Skeletal muscle cell (primary cell): ENCODE results near the gene XYLT1.

Experiments
- DNase-seq: peaks from one replicate; pipeline ENCODE4 v3.0.0-alpha.2; 2010; ENCODE audit warnings: low read depth
- H3K4me3 ChIP-seq: 2 replicates; pipeline ENCODE4 v1.5.1; 2011; ENCODE audit warnings: low read depth, mild to moderate bottlenecking, control low read depth, low read length, moderate library complexity

Gene XYLT1

DNA sequence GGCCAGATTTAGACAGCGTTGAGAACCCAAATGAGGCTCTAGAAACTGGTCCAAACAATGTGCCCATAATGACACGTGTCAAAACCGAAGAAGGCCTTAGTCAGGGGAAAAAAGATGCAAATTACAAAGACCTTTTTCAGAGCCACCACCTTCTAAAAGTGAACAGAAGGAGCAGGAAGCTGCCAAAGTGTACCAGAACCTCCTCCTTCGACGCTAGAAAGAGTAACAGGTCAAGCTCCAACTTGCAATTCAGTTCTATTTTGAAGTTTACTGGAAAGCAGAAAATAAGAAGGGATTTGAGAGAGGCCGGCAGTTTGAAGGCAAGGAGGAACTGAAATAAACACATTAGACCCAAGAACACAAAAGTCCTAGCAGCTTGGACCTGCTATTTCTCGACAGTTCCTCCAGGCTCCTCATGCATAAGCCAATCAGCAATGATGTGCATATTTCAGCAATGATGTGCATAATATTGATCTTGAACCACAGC lies 61.8 kb downstream of the XYLT1 start:
- H3K4me3 ChIP-seq = no peak overlapping the region
- no peak for DNase-seq

DNA sequence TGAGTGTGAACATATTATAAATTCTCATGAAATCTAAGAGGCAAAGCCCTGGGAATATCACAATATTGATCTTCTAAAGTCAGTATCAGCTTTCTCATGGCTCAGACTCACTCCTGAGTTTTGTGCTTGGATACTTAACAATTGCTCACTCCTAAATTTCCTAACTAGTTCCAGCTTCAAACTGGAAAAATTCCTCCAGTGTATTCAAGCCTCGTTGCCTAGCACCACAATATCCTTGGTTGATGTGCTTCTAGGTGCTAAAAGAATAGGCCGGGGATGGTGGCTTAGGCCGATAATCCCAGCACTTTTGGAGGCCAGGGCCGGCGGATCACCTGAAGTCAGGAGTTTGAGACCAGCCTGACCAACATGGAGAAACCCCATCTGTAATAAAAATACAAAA lies 62.5 kb downstream of the XYLT1 start:
- DNase-seq = no peak
- no peak overlapping the region for H3K4me3 ChIP-seq

DNA sequence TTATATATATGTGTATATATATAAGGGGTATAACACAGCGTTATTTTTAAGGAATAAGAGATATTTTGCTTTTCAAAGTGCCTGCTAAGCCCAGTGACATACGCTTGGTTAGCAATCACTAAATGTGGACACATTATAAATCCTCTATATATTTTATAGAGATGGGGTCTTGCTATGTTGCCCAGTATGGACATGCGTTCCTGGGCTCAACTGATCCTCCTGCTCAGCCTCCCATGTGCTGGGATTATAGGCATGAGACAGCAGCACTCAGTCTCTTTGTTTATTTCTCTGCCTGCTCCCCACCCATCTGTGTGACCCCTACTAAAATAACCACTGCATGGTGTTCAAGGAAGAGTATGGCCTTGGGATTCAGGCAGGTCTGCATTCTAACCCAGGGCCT lies 63.4 kb downstream of the XYLT1 start:
- no peak overlapping the region for H3K4me3 ChIP-seq
- DNase-seq = no peak

DNA sequence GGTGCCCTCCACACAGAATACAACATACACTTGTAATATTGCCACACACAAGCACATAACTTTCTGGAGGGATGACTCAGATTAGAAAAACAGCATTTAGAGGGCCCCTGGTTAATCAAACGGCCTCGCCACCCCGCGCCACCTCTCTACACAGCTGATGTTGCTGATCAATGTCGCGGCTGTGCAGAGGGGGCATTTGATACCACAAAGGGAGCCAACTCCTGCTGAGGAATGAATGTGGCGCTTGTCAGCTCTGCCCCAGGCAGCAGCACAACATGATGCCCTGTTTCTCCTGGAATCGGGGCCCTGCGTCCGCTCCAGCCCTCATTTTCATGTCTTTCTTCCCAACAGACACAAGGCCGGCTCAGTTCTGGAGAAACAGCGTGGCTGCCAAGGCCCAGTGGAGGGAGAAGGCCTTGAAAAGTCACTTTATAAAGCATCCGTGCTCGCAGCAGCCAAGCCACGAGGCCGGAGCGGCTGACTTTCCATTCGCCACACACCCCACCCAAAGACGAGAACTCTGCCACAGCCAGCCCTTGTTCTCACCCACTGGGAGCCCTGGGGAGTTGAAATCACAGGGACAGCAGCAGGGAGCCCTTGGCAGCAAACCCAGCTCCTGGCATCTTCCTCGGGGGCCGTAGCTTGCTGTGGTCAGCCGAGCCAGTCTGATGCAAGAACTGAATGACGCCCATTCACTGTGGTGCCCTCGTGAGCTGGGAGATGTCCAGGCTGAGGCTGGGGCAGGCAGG lies 65.6 kb downstream of the XYLT1 start:
- peak; percentile 63 for DNase-seq
- H3K4me3 ChIP-seq = no peak overlapping the region

DNA sequence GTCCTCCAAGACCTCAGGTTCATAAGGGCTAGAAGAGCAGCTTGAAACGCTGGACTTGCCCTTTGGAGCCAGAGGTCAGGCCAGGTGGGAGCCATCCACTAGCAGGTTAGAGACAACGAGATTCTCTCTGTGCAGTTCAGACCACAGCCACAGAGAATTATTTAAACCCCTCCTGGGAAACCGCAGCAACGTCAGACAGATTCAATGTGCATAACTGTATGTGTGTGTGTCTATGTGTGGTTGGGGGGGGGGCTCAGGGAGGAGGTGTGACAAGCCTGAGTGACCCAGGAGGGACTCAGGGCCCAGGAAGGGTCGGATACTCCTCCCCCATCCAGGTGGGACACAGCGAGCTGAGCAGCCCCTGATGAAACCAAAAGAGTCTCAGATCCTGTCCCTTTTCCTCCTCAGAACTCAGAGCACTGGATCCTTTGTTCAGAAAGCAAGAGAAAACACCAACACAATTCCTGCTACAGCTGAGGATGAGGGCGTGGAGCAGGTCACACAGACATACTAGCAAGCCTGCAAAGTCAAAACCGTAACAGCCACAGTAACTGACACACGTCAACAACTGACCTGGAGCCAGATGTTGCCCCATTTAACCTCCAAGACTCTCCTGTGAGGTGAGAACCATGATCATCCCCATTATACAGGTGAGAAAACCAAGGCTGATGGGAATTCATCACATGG lies 66.8 kb downstream of the XYLT1 start:
- no peak for DNase-seq

DNA sequence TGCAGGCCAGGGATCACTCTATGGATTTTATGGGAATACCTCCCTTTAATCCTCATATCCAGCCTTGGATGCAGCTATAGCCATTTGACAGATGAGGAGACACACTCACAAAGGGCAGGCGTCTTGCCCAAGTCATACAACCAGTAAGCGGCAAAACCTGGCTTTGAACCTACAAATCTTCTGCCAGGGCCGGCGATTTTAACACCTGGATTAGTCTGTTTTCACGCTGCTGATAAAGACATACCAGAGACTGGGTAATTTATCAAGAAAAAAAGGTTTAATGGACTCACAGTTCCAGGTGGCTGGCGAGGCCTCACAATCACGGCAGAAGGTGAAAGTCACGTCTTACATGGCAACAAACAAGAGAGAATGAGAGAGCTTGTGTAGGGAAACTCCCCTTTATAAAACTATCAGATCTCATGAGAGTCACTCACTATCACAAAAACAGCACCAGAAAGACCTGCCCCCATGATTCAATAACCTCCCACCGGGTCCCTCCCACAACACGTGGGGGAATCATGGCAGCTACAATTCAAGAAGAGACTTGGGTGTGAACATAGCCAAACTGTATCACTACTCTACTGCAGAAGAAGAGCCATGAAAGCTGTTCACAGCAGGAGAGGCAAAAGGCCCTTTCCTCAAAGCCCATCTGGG lies 67.5 kb downstream of the XYLT1 start:
- no peak for DNase-seq
- H3K4me3 ChIP-seq = no peak overlapping the region

More for the DNA sequence above, 66.8 kb downstream of the XYLT1 start:
- no peak overlapping the region for H3K4me3 ChIP-seq

DNA sequence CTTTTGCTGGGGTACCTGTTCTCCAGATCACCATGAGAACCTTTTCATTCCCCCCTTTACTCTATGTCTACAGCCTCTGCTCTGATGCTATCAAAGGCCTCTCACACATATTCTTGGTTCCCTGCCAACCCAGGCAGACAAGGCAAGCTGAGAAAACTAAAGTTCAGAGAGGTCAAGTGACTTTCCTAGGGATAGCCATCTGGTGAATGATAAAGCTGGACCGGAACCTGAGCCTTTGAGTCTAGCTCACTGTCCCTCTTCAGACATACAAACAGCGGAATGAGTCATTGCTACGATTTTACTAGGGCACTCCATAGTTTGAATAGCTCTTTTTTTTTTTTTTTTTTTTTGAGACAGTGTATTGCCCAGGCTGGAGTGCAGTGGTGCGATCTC lies 73.3 kb downstream of the XYLT1 start:
- no peak for DNase-seq

DNA sequence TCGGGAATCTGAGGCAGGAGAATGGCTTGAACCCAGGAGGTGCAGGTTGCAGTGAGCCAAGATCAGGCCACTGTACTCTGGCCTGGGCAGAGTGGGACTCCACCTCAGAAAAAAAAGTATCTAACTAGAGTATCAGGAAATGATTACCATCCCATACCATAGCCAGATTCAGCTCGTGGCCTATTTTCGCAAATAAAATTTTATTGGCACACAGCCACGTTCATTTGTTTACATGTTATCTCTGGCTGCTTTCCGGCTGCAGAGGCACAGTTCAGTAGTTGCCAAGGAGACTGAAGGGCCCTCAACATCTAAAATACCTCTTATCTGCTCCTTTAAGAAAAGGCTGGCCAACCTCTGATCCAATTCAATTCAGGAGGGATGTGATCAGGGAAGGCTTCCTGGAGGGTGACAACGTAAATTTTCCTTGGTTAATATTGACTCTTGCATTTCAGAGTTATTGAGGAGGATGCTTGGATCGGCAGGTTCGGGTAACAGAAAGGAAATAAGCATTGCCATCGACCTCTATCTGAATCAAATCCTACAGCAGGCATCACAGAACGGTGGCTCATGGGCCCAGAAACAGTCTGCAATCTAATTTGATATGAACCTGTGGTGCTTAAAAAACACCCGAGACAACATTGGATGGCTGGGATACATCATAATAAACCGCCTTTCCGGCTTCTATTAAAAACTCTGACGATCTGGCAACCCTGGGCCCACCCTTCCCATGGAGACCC lies 73.8 kb downstream of the XYLT1 start:
- H3K4me3 ChIP-seq = no peak overlapping the region
- DNase-seq = no peak

More for the DNA sequence above, 73.3 kb downstream of the XYLT1 start:
- no peak overlapping the region for H3K4me3 ChIP-seq

DNA sequence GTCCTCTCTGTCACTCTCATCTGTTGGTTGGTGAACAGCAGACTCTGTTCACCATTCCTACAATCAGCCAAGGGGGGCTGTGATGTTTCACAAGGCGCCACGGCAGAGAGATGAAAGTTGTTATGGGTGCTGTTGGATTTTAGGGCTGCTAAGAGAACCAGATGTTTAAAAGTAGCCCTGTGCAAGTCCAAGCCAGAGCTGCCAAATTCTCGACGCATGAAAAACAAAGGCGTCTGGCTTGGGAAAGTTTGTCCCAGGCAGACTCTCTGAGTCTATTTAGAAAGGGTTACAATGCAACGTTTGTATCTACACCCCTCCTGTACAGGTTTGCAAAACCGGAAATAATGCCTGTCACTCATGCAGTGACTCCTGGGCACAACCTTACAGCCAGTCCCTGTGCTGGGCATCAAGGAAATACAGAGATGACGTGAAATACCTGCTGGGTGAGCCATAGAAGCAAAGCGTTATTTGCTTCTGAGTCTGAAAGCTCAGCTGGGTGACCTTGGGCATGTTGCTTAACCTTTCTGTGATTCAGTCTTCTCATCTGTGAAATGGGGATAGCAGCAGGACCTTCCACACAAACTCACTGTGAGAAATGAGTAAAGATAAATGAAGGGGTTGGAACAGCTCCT lies 74.8 kb downstream of the XYLT1 start:
- H3K4me3 ChIP-seq = no peak overlapping the region
- no peak for DNase-seq

DNA sequence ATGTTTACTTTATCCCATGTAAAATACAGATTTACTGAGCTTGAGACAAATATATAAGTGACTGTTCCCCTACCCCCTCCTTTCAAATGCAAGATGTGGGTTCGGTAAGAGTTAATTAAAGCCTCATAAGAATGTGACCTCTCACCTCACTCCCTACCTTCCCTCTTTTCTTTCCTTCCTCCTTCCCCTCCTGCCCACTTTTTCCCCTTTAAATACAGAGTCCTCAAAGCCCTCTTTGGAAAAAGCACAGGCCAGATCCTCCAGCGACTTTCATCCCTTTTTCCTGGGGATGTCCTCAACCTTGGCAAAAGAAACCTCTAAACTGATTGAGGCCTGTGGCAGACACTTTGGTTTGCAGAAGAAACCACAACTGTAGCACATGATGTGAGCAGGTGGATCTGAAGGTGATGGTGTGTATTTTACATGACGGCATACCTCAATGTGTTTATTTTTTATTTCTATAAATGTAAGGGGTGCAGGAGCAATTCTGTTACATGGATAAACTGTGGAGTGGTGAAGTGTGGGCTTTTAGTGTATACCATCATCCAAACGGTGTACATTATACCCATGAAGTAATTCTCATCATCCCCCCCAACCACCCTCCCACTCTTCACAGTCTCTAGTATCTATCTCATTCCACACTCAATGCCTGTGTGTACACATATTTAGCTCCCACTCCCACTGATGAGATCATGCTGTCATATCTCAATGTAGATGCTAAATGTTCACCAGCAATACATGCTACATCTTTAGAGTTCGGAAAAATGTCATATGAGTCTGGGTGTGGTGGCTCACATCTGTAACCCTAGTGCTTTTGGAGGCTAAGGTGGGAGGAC lies 77.7 kb downstream of the XYLT1 start:
- no peak for DNase-seq
- no peak overlapping the region for H3K4me3 ChIP-seq

DNA sequence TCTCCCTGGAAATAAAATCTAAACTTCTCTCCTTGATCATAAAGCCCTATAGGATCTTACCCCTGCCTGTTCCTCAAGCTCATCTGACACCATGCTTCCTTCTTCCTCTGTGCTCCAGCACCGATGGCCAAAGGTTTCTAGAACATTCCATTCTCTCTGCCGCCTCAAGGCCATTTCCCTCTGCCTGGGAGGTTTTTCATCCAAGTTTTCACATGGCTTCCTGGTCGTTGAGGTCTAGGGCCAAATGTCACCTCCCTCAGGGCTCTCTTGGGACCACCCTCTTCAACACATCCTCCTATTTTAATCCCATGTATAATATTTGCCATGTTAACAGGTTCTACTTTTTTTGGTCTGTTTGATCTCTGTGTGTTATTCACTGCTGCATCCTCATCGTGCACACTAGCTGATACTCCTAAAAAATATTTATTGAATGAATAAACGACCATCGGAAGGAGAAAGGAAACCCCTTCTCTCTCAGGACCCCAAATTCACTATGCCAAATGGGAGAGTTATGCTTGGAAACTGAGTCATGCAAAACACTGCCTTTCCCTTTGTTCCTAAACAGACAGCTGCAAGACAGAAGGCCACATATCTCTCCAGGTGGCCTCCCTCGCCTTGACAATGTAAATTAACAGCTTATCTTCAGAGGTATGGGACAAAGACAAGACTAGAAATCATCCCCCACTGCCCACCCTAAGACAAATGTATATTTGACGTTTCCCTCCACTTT lies 78.5 kb downstream of the XYLT1 start:
- H3K4me3 ChIP-seq = no peak overlapping the region
- no peak for DNase-seq

DNA sequence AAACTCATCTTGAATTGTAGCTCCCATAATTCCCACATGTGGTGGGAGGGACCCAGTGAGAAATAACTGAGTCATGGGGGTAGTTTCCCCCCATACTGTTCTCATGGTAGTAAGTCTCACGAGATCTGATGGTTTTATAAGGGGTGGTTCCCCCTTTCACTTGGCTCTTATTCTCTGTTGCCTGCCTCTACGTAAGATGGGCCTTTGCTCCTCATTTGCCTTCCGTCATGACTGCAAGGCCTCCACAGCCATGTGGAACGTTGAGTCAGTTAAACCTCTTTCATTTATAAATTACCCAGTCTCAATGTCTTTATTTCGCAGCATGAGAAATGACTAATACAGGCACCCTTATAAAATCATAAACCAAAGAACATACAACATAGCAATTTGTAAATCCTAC lies 79.0 kb downstream of the XYLT1 start:
- DNase-seq = no peak
- H3K4me3 ChIP-seq = no peak overlapping the region

DNA sequence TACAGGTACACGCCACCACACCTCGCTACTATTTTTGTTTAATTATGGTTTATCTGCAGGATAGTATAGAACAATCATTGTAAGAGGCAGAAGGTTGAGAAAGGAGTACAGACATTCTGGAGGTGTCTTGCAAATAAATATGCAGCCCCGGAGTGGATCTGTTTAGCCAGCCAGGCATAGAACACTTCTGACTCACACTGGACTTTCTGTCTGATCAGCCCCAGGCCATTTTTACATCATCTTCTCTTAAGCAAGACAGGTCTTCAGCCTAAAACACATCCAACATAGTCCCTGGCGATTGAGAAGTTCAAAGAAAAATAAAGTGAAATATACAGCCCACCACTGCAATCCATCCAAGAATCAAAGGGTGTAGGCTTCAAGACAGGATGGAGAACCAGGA lies 81.4 kb downstream of the XYLT1 start:
- DNase-seq = no peak
- no peak overlapping the region for H3K4me3 ChIP-seq

DNA sequence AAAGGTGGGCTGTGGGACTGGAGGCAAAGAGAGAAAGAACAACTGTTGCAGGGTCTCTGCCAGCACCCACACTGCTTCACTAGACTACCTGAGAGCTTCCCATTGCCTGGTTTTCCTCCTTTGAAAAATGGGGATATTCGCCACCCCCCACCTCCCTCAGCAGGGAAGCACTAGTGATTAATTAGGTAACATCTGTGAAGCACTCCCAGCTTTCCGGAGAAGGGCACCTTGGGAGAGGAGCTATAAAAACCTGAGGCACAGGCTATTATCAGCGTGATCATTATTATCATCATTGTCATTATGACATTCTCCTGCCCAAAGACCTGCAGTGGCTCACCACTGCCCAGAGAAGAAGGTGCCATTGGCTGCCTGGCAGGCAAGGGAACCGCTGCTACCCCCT lies 83.5 kb downstream of the XYLT1 start:
- H3K4me3 ChIP-seq = no peak overlapping the region
- no peak for DNase-seq

DNA sequence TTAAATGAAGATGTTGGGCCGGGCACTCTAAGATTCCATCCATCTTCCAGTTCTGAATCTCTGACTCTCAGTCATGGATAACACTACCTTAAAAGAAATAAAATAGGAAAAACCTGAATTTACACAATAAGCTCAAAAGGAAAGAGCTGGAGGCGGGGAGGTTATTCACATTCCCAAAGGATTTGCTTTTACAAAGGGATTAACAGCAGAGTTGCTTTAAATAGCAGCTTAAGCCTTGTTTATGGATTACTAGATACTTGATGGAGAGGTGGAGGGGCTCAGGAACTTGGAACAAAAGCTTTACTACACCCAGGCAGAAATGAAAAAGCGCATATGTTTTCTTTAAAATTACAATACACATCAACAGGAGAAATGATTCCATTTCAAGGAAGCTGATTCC lies 84.5 kb downstream of the XYLT1 start:
- no peak overlapping the region for H3K4me3 ChIP-seq
- no peak for DNase-seq

DNA sequence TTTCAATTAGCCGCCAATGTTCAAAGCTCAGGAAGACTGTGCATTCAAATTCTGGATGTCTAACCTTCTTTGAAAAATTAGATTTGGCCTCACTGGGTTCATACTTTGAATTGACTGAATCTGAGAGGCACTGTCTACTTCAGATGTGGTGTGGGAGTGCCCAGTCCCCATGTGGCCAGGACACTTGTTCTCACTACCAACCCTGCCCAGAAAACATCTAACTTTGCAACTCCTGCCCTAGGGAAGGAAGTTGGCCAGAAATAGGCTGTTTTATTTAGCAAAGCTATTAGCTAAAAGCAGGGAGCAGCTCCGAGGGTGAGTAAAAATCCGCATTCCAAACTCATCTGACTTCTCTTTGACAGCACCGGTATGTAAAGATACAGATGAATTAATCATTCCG lies 86.3 kb downstream of the XYLT1 start:
- no peak for DNase-seq
- no peak overlapping the region for H3K4me3 ChIP-seq

DNA sequence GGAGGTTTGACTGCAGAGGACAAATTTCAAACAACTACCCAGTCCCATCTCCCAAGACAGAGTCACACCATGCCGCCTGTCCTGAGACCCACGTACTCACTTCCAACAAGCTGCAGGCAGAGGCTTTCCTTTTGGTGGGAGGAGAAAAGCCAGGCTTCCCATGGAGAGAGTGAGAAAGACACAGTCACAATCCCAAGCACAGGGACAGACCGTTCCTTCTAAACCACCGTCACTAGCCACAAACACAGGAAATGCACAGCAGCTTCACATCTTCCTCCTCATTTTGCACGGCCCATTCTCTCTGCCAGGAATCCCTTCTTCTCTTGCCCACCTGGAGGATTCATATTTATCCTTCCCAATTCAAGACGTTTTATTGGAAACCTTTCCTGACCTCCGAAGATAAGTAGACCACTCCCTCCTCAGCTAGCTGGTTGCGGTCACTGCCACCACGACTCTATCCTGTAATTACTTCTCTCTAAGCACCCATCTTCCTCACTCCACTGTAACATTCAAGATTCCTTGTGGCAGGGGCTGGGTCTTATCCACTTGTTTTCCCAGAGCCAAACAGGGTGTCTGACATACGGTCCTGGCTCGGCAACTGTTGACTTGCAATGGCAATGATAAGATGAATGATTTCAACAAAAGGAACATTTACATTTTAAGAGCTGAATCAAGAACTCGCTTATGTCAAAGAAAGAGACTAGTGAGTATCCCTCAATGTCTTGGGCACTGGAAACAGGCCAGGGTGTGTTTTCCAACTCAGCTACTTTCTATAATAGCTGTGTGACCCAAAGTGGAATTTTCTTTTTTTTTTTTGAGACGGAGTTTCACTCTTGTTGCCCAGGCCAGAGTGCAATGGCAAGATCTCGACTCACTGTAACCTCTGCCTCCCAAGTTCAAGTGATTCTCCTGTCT lies 87.6 kb downstream of the XYLT1 start:
- H3K4me3 ChIP-seq = no peak overlapping the region
- DNase-seq = no peak
